ENCODE measurements around the gene PSMA2.

PSMA2 gene

DNA sequence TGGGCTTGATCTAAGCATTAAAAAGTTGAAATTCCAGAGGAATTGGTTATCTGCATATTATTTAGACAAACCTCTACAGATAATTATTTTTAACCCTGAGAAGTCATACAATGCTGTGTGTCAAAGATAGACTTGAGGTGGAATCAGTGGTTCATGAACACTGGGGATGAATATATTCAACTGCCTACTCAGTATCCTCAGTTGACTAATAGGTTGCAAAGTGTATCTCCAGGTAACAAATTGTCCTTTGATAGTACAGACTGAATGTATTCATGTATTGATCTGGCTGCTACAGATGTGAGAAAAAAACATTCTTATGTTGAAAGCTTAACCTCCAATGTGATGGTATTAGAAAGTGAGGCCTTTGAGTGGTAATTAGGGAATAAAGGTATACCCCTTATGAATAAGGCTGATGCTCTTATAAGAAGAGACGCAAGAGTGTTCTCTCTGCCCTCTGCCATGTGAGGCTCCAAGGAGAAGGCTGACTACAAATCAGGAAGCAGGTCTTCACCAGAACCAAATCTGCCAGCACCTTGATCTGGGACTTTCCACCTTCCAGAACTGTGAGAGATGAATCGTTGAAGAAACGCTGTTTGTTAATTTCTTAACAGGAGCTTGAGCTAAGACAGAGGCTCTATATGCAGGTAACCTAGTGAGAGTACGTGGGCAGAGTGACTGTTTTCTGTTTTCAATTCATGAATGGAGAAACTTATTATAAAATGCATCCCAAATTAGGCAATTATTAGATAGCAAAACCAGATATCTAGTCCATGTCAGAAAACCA lies 7.7 kb upstream of the PSMA2 start:
- no peak for FAIRE-seq

GRCh38 chr7:42935861-42936260 lies 3.9 kb upstream of the PSMA2 start:
- no peak for FAIRE-seq

GRCh38 chr7:42934291-42934690 lies 2.3 kb upstream of the PSMA2 start:
- no peak for FAIRE-seq

- no peak for FAIRE-seq
These were observed 1.0 kb upstream of the PSMA2 start for GRCh38 chr7:42932811-42933591.

GRCh38 chr7:42931447-42931833 lies 534 bp downstream of the PSMA2 start:
- no peak for FAIRE-seq

GRCh38 chr7:42930889-42931288 lies 1.1 kb downstream of the PSMA2 start:
- no peak for FAIRE-seq

GRCh38 chr7:42929449-42929848 lies 2.5 kb downstream of the PSMA2 start:
- no peak for FAIRE-seq

- no peak for FAIRE-seq
These were observed 3.2 kb downstream of the PSMA2 start for GRCh38 chr7:42928754-42929153.

GRCh38 chr7:42926204-42926603 lies 5.8 kb downstream of the PSMA2 start:
- no peak for FAIRE-seq

- FAIRE-seq: no peak
These were observed 6.3 kb downstream of the PSMA2 start for GRCh38 chr7:42925630-42926029.

- FAIRE-seq: no peak
These were observed 7.6 kb downstream of the PSMA2 start for GRCh38 chr7:42924223-42924838.

- FAIRE-seq: peak; percentile 55
These were observed 9.8 kb downstream of the PSMA2 start for GRCh38 chr7:42922017-42922753.

- FAIRE-seq: no peak
These were observed 16.6 kb downstream of the PSMA2 start for GRCh38 chr7:42915356-42915755.

- no peak for FAIRE-seq
These were observed 17.4 kb downstream of the PSMA2 start for GRCh38 chr7:42914421-42915045.

DNA sequence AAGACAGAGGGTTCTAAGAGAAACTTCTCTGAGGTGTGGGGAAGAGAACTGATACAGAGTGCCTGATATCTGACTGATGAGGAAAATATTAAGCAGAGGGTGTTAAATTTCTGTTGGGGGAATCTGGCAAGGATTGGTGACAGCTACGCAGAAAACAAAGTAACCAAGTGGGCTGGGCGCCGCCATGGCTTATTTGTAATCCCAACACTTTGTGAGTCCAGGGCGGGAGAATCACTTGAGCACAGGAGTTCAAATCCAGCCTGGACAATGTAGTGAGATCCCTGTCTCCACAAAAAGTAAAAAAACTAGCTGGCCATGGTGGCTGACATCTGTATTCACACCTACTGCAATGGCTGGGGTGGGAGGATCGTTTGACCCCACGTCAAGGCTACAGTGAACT lies 18.0 kb downstream of the PSMA2 start:
- FAIRE-seq: no peak

DNA sequence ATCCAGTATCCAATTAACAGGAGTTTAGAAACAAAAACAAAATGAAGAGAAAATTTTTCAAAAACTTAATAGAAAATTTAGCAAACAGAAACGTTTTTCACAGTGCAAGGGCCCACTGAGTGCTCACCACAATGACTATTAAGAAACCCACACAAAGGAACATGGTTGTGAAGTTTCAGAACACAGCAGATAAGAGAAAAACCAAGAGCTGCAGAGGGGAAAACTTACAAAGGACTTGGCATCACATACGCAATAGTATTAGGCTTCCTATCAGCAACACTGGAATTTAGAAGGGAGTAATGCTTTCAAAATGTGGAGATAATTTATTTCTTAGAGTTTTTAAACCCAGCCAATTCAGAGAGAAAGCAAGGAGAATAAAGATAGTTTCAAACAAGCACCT lies 18.4 kb downstream of the PSMA2 start:
- FAIRE-seq: no peak

DNA sequence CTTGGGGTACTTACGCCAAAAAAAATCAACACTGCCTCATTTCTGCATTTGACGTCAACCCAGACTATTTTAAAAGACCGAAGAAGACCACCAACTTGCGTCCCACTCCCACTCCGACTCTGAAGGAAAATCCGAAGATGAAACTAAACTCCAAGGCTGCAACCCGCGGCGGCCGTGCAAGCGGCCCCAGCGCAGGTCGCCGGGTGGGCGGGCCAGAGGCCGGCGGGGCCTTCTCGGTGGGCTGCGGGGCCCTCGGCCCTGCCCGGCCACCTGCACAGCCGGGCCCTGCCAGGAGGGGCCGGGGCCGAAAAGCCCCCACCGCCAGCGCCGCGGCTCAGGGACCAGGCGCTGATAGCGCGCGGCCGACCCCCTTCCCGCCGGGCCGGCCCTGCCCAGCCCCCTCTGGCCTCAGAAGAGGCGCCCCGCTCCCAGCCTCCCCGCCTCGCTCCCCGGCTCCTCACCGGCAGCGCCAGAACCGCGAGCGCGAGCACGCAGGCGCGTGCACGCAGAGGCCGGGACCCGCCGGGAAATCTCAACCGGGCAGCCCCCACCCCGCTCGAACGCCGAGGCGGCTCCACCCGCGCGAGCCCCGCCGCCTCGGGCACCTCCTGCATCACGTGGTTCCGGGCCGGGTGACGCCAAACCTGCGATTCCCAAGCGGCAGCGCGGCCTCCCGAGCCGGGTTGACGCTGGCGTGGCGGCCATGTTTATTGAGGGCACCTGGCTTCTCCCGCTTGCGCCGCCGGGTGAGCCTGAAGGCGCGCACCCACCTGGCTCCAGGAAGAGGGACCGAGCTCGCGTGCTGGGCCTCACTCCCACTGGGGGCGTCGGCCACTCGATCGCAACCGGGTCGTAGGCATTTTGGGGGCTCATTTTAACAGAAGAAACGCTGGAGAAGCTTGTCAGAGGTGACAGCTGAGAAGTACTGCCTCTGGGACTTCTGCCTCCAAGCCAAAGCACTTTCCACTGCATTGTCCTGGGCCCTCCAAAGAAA lies 20.2 kb downstream of the PSMA2 start, which contains the start of gene C7orf25:
Gene C7orf25 (minus strand): TSS at position 617 of the 994 bp plus-strand sequence. CDS start 1,170 bp downstream, outside the sequence.
- FAIRE-seq: no peak

DNA sequence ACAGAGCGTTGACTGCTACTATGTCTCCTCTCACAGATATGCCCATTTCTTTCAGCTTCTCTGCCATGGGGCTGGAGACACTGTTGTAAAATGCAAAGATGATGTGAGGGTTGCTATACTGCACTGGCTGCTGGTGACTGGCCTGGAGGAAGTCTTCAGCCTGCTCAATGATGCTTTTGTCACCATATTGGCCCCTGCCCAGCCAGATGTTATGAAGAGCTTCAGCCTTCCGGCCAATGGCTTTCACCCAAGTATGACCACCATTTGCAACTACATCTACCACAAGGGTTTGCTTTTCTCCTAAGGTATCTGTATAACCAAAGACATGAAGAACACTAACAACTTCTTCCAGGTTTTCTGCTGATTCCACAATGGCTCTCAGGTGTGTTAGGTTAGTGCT lies 21.7 kb downstream of the PSMA2 start:
- FAIRE-seq: no peak

DNA sequence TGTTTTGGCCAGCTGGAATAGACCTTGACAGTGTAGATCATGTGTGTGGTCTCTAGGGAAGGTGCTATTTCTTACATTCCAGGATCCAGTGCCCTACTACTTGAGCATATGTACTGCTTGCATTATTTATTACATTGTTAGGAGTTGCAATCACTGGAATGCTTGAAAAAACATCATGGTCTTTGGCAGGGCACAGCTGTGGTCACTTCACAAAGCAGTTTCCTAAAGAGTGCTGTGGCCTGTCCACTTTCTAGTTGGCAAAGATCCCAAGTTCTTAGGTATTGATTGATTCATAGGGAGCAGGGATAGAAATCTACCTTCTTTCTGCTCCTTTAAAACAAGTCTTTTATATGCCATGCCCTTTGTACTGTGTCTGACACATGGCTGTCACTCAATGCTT lies 24.7 kb downstream of the PSMA2 start:
- FAIRE-seq: no peak

DNA sequence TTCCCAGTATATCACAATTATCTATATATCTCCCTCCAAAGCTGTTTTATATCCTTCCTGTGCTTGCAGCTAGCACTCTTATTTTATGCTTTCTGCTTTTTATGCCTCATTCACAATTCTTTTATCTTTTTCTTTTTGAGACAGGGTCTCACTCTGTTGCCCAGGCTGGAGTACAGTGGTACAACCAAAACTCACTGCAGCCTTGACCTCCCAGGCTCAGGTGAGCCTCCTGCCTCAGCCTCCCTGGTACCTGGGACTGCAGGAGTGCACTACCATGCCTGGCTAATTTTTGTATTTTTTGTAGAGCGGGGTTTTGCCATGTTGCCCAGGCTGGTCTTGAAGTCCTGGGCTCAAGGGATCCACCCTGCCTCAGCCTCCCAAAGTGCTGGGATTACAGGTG lies 25.8 kb downstream of the PSMA2 start:
- no peak for FAIRE-seq

DNA sequence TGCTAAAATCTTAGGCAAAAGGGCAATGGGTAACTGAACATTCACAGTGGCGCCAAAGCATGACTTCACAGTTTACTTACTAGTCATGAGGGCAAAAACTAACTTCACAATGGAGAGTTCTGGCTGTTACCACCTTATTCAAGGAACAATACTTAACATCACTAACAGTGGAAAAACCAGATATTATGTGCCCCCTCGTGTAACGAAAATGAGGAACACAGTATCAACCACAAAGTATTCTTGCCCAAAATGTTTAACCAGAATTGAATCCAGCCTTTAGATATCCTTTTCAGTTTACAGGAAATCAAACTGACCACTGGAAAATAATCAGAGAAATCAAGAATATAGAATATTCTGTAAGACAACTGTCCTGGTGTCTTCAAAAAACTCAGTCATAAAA lies 29.6 kb downstream of the PSMA2 start:
- no peak for FAIRE-seq
